ENCODE measurements around the gene MTERF1.

DNA sequence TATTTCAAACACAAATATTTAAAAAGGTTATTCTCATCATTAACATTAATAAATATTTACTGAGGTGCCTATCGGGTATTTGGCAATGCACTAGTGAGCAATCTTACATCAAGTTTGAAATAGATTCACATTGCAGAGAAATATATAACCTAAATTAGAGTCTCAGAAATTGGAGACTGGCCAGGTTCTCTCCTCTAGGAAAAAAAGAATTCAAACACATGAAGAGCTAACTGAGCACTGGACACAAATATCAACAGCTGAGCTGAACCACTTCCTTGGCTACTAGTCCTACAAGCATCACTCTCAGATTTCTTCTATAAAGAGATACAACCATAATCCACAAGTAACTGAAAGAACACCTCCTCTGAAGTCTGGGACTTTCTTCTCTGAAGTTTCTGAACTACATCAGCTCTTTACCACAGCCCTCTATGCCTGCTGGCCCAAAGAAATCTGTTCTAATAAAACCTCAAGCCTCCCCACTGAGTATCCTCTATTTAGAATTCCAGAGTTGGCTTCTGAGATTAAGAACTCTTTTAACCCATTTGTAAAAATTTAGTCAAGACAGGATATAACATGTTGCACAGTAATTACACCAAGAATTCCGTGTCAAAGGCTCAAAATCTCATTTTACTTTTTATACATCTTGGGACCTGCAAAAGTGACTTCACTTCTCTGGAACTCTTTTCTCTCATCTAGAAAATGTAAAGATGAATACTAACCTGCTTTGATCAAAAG lies 45.2 kb downstream of the MTERF1 start:
- TF ChIP-seq POLR2A (IDR thresholded peaks at IDR 0.05) (no peak), CTCF (IDR thresholded peaks at IDR 0.05) (no peak), POLR2AphosphoS5 (IDR thresholded peaks at IDR 0.05) (no peak)

All from suprapubic skin (tissue), 4 donors.